Stimulated activated CD4-positive, alpha-beta T cell treated with anti-CD3 and anti-CD28 coated beads, Interleukin-2, amount 100 ng/mL, for 48 hours (primary cell): ENCODE data around the gene HIVEP3.
A peak's percentile ranks its signal among the peaks of the same experiment; 100 is the strongest.

Source experiments
- DNase-seq, 2 donors: peaks; one replicate each; pipeline ENCODE4 v3.0.0-alpha.2; 2020

Gene HIVEP3

DNA sequence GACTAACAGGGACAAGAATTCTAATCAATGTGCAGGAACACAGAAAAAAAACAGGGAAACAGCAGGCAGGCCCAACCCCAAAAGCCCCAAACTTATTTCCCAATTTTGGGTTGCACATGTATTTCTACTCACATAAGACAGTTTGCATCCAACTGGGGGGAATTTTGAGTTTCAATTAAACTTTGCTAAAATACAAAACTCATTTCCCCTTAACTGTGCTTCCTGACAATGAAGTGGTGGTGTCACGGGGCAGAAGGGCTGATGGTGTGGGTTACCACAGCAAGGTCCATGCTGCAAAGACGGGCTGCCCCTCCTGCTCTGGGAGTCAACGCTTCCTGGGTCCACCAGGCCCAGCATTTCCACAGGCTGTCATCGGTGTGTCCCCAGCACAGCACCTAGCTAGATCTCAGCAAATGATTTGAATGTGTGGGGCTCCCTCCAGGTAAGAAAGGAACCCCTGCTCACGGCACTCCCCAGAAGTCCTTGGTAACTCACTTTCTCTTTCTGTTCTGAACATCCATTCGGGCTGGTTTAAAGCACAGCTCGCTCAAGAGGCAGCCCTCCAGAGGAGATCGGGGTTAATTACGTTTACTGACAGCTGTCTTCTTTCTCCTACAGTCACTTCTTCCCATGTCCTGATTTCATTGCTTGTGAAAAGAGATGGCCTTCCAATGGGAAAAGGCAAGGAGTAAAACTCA, 27.4 kb downstream of the HIVEP3 start:
- peak; percentile 19 to 41 for DNase-seq

DNA sequence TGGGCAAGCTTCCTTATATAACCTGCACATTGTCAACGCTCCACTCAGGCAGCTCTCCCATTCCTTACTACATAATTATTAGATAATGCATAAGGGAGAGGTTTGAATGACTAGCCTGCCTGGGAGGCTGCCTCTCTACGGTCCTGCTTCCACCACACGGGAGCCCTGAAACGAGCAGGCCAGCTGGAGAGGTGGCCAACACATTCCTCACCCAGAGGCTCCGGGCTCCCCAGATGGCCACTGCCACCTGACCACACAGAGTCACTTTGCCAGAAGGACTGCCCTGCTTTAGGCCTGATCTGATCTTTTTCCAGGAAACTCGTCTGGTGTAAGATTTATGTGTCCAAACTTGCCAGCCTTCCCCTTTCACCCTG, 27.9 kb downstream of the HIVEP3 start:
- no peak for DNase-seq

DNA sequence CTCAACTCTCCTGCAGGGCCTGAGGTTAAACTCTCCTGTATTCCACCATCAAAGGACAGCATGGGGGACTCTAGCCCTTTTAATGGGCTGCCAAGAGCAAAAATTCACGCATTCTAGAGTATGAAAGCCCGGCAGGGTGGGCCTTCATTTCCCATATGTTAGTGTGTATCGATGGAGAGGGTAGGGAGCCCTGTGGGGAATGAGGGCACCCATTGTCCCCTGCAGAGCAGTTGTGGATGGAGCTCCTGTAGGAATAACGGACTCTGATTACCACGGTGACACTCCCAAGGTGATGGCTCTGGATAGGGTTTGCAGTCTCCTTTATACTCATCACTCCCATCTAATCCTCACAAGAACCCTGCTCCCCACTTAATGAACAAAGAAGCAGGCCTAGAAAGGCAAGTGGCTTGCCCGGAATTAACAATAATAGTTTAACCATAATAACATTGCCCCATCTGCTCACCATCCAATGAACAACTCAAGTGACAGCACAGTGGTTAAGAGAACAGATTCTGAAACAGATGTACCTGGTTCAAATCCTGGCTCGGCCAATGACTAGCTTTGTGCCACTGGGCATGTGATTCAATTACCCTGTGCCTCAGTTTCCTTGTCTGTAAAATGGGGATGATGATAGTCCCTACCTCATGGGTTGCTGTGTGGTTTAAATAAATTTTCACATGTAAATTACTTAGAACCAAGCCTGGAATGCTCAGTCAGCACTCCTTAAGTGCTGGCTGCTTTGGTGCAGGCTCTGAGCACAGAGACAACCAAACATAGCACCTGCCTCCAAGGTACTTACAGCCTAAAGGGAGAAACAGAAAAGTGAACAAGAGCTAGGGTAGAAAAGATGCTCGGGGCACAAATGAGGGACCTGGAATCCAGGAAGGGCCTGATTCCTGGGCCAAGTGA, 29.0 kb downstream of the HIVEP3 start:
- no peak for DNase-seq

DNA sequence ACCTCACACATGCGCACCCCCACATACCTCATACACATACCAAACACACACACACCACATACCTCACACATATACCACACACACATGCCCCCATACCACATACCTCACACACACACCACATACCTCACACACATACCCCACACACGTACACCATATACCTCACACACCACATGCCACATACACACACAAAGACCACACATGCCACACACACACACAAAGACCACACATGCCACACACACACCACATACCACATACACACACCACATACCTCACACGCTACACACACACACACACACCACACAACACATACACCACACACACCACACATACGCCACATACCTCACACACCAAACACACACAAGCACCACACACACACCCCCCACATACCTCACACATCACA, 30.0 kb downstream of the HIVEP3 start:
- DNase-seq, result no peak

DNA sequence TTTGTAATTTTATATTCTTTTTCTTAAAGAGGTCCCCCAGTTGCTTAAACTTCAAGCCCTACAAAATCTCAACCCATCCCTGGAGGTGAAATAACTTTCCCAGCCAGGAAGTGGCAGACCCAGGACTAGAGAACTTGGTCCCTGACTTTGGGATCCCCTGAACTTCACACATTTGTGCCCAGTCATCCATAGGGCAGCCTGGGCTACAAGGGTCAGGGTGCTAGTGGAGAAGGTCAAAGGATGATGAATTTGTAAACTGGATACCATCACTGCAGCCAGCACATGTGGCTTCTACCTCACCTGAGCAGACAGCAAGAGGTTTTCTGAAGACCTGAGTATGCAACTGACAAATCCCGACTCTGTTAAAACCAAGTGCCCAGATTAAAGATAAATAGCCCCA, 31.4 kb downstream of the HIVEP3 start:
- DNase-seq, result no peak

DNA sequence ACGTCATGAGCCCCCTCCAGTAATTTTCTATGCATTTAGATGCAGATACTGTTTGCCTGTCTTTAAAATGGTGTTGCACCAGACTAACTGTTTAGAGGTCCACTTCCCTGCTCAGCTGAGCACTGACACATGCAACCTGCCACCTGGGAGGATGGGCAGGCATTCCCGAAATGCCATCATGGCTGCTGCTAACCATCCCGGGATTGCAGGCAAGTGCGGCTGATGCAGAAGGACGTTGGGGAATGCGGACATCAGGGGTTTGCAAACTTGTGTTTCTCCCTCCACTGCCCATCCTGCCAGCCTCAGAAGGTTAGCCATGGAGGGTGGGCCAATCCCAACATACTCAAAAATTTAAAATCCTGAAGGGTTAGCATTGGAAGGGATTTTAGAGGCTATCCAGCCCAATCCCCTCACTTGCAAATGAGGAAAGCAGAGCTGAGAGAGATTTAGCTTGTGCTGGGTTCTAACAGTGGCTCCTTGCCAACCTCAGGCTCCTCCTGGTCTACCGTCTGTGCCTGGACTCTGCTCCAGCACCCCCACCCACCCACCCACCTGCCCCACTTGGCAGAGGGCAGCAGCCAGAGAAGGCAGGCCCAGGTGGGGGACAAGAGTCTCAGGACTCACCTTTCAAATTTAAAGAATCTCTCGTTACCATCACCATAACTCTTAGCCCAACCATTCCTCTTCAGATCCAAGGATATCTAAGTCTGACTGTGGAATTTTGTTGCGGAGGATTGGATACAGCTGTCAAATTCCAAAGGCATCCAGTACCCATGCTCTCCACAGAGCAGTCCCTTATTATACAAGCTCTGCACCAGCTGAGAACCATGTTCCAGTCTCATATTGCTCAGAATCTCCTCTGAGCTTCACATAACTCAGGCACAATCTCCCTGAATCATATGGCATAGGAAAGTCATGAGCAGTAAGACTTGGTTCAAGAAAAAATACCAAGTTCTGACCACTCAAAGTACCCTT, 34.2 kb downstream of the HIVEP3 start:
- DNase-seq, result no peak

DNA sequence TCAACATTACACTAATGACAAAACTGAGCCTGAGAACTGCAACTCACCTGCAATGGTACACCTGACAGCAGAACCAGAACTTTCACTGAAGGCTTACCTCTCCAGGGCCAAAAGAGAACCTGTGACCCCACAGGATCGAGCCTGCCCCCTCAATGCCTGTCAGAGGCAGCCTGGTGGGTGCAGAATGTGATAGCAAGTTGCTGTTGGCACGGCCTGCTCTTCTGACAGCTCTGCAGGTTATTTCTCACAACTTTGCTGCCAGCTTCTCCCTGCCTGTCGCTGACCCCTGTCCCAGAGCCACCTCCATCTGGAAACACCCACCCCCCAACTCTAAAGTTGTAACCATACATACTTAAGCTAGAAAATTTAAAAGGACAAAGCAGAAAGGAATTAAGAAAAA, 35.2 kb downstream of the HIVEP3 start:
- no peak for DNase-seq

DNA sequence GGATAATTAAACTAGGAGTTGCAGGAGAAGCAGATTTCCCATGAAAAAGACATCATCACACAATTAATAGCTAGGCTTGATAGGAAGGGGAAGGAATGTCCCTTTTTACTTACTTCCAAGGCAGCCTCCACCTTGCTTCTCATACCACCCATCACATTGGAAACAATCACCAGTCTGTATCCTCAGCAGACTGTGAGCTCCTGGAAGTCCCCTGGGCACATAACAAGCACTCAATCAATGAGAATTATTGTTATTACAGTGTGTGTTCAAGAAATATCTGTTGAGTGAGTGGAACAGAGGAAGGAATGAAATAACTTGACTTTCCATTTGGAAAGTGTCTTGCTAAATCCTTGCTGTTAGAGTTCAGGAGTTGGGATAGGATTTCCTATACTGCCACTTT, 36.2 kb downstream of the HIVEP3 start:
- DNase-seq, result no peak

DNA sequence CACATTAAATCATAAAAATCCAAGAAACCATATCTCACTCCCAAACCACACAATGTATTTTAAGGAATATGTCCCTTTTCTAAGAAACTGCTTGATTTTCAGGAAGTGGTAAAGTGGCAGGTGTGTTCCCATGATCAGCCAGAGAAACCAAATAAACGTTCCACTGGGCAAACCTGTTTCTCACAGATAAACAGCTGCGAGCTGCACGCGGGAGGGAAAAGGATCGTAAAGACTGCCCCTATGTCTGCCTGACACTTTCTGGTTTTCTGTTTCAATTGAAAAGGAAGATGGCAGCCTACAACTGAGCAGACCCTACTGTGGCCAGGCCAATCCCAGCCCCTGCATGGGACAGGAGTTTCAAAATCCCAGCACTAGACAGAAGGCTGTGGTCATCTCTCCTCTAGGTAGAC, 36.6 kb downstream of the HIVEP3 start:
- DNase-seq, result no peak

DNA sequence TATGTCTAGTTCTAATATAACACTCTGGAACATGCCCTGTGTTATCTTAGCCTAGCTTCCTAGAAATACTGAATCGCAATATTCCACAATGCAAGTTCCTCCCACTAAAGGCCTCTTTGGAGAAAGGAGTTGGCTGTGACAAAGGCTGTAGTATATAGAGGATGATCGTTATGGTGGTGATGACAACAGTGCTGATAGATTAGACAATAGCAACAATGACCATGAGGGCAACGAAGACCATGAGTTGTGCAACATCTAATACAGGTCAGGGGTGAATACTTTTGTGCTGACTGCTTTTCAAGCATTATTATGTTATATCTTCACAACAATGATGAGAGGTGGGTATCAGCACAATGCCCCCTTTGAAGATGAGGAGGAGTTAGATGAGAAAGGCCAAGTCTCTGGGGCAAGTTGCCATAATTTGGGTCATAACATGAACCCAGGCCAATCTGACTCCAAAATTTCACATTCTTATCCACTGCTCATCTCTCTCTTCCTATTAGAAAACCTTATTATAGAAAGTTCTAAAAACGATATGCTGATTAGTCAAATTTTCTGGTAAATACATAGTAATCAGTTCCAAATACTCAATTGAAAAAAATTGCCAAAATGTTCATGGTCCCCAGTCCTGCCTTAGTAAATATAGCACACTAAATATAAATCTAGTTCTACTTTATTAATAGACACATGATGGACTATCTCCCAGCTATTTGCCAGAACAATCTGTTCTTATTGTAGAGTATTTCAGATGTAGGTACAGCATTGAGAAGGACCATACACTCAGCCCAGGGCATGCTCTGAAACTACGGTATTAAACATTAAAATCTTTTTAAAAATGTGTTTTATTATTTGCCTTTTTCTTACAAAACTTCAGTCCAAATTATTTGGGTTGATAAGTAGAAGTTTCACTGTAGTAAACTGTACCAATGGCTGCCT, 37.5 kb downstream of the HIVEP3 start:
- no peak for DNase-seq

DNA sequence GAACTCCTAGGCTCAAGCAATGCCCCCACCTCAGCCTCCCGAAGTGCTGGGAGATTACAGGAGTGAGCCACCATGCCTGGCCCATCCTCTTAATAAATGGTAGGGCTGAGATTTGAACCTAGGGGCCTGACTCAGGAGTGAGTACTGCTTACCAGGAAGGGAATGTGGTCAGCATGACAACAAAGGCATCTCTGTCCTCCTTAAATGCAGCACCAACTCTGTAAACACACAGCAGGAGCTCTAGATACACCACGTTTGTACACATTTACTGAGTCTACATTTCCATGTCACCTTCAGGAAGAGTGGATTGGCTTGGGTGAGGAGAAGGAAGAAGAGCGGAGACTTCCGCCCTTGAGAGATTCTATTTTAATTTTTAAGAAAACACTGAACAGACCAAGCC, 38.5 kb downstream of the HIVEP3 start:
- DNase-seq, result no peak

DNA sequence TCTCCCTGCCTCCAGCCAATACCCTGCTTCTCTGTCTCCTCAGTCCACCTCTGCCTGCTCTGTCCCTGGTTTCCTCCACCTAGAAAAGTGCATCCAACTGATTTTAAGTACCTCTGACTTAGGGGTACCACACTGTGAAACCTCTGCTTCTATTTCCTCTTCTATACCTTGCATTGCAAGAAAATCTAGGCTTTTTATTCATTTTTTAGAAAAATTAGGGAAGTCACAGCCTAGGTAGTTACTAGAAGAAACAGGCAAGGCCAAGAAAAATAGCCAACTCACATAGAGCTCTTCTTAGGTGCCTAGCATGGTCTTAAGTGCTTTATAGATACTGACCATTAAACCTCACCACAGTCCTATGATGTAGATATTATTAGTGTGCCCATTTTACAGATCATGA, 39.1 kb downstream of the HIVEP3 start:
- no peak for DNase-seq

DNA sequence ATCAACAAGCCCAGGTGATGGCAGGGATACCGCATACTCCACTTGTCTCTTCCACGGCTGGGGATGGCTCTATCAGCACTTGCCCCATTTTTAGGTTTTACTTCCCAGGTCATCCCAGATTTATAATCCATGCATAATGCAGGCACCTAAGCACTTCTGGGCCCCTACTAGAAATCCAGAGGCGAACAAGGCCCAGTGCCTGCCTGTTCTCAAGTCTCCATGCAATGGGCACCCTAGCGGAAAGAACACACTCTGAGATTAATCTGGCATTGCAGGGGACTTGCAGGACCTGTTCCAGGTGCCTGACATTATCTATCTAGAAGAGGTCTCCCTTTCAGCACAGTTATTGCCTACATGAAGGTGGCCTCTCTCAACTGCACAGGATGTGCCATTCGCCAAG, 39.8 kb downstream of the HIVEP3 start:
- no peak for DNase-seq

DNA sequence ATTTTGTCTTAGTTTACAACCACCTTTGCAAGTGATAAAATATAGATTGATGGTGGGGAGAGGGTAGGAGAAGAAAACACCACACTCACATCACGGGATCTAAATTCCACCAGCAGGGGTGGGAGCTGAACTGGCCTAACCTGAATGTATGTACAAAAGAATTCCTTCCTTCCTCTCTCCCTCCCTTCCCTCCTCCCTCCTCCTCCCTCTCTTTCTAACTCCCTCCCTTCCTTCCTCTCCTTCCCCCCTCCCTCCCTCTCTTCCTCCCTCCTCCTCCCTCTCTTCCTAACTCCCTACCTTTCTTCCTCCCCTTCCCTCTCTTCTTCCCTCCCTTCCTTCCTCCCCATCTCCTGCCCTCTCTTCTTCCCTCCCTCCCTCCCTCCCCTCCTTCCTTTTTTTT, 40.2 kb downstream of the HIVEP3 start:
- no peak for DNase-seq

DNA sequence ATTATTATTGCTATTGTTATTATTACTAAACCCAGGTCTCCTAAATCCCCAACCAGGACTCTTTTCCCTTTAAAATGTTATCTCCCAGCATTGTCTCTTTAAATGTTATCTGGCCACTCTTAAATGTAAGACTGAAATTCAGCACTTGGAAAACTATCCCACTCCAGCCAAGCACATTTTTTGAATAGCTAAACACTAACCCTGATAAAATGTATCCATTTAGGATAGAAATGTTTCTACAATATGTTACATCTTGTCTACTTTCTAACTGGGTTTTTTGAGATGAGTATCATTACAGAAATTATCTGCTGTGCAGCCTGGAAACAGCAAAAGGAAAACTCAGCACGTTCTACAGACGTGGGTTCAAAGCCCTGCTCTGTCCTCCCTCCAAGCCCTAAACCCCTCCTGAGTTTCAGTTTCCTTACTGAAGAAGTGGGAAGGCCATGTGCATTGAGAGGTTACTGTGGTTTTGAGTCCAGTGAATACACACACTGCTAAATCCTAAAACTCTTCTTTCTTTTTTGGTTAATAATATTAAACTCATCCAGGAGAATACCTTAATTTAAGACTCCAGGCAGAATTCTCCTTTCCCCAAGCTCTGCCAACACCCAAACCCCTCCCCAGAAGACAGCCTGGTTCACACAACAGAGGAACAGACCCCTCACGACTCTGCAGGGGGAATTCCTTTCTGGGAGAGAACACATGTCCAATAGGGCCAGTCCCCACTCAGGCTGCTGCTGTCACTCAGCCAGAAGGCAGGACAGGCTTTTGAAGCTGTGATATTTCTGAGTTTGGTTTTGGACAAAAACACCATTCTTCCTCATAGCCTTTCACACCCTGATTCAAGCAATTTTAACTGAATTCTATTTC, 41.9 kb downstream of the HIVEP3 start:
- no peak for DNase-seq

DNA sequence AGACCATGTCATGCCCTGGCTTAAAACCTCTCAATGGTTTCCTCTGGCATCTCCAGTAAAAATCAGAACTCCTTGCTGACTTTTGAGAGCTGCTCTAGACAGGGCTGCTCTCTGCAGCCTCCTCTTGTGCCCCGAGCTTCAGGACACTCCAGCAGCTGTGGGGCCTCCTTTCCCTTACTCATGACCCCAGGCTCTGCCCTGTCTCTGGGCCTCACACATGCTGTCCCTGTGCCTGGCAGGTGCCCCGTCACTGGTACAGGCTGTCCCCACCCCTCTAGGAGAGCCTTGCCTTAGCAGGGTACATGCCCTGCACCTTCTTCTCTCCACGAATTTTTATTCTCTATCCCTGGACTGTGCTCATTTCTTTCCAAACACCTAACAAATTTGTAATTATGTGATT, 43.2 kb downstream of the HIVEP3 start:
- no peak for DNase-seq

DNA sequence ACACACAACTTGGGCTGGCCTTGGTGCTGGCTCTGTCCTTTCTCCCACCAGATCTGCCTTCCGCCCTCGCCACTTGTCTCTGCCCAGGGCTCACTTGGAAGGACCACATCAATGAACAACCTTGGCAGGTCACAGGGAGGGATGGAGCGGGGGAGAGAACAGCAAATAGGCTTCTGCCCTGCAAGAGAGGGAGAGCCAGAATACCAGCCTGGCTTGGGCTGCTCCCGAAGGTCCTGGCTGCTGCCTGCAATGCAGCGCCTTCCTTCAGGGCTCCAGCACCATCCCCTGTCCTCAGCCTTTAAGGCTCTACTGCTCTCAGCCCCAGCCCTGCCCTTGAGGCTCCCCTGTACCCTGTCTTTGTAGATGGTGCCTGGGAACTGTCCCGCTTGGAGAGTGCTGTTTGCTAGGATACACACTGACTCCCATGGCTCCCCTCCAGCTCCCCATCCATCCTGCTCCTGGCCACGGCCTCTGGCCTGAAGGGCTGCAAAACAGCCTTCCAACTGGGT, 43.8 kb downstream of the HIVEP3 start:
- no peak for DNase-seq

DNA sequence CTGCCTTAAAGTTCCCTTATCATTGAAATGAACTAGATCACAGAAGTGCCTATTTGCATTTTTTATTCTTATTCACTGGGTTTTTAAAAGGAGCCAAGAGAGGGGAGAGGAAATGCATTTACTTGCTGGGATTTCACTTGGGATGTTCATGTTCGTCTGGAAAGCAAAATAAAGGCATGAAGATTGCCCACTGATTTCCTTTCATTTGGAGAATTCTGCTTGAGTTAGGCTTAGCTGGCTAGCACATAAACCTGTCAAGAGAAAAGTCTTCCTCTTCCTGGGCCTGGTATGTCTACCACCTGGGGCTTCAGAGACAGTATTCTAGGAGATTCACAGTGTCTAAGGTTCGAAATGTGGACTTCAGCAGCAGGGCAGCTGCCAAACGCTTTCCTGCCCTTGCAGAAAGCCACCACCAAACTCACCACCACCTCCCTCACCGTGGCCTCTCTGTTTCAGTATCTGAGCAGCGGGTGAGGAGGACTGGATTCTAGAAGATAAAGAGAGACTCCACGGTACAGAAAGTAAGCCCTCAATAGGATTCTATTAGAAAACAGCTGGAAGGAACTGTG, 44.5 kb downstream of the HIVEP3 start:
- DNase-seq, result no peak

DNA sequence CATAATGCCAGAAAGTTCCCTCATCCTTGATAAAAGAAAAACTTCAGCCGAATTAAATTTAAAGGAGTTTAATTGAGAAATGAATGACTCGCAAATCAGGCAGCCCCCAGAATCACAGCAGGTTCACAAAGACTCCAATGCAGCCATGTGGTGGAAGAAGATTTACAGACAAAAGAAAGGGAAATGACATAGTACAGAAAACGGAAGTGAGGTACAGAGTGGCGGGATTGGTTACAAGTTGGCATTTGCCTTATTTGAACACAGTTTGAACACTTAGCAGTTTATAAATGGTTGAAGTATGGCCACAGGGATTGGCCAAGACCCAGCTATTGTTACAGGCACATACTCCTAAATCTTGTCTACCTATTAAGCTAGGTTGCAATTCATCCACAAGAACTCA, 46.6 kb downstream of the HIVEP3 start:
- DNase-seq, result no peak

DNA sequence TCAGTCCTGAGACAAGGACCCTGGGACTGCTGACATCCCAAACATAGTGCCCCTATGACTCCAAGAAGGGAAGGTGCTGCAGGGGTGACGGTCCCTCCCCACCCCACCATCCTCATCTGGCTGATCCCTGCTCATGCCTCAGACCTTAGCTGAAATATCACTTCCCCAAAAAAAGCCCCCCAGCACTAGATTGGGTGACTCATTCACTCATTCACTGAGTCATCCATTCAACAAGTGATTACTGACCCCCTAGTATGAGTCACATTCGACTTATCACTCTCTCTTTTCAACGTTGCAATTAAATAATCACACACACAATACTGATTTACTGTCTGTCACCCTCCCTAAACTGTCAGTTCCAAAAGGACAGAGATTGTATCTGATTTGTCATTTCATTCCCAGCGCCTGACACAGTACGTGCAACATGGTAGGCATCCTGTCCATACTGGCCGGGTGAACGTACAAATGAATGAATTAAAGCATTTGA, 48.6 kb downstream of the HIVEP3 start:
- DNase-seq, result no peak
